Karpas-422 (cell line): ENCODE data around the gene CHM. TPM values are rescaled to one million over a fixed set of nuclear protein-coding genes. Genes with fewer than 3 reads are reported as not detected.

Source experiments
- small RNA-seq: library from RNA; depleted of rRNA; stranded (forward); fragments of <200 nt; gene quantifications from one replicate; pipeline ENCODE3, GENCODE V24; 2014
- total RNA-seq: library from RNA; depleted of rRNA; stranded (reverse); fragments of >200 nt; shearing (Covaris generic); gene quantifications from 2 replicates; pipeline ENCODE4 v1.2.3, GENCODE V29; 2014; ENCODE audit warnings: low replicate concordance; rRNA removed

CHM gene
- total RNA-seq, 1 experiment from 2014 or later, result 37.0 TPM

Small RNA genes within 50 kb of the gene (small RNA-seq; reads per million reads assigned to genes)
- gene AL022401.1 (not detected), gene MIR361 (84.4 reads per million, percentile 99 among the genes with 10 or more reads in this experiment), gene NDUFA5P7 (not detected), gene RF00019 (not detected)

Other genes with a start within 250 kb of the CHM start
- gene DACH2, start 100.9 kb upstream of the CHM start, total RNA-seq, result not detected in 2 replicates